ENCODE data around the gene EPAS1. TPM values are rescaled to one million over a fixed set of nuclear protein-coding genes. Genes with fewer than 3 reads are reported as not detected.
A peak's percentile ranks its signal among the peaks of the same experiment; 100 is the strongest.

The EPAS1 gene
- total and polyA plus RNA-seq, 9 of the 15 experiments (the other 6 are each of a cell fraction or from before 2014, with no cell fraction given) = 0.25 to 11.2 (median 4.1) TPM

GRCh38 chr2:46300406-46300832, 3.2 kb downstream of the EPAS1 start (continued):
- TF ChIP-seq THAP12 (CRISPR knock-in tag; IDR thresholded peaks at IDR 0.05) (no peak), MEF2D (tag; conservative IDR thresholded peaks at IDR 0.05; ENCODE audit: low read depth) (no peak)

- 60% methylated on average over 1 of the region's 4 CpGs for WGBS (ENCODE audit: insufficient coverage, low coverage, missing lambda C conversion rate)
- H3K9ac ChIP-seq (ENCODE audit: insufficient read depth in 1 of 2, low read depth in 2 of 2, low read length in 2 of 2) = no peak overlapping the region
- H3K27me3 ChIP-seq (ENCODE audit: control insufficient read depth in 2 of 2, insufficient read depth in 2 of 2, low read length in 2 of 2) = peaks cover 5 to 13% of the 10 kb centered on the region in 2 experiments; a peak in 3 of 5 replicates
- TF ChIP-seq C11orf30 (IDR thresholded peaks at IDR 0.05; ENCODE audit: low read depth) (peak; percentile 82), TSHZ1 (CRISPR knock-in tag; IDR thresholded peaks at IDR 0.05) (no peak), MAFG (tag; conservative IDR thresholded peaks at IDR 0.05) (peak; percentile 58), SNAPC5 (CRISPR knock-in tag; IDR thresholded peaks at IDR 0.05) (no peak), MAFK (IDR thresholded peaks at IDR 0.05; ENCODE audit: low read length) (peak; percentile 9; the same call in 1 of the 2 replicates), PHF20 (IDR thresholded peaks at IDR 0.05; ENCODE audit: partially characterized antibody) (no peak), CHD4 (IDR thresholded peaks at IDR 0.05; ENCODE audit: insufficient read depth, insufficient replicate concordance, low read depth, low read length, poor library complexity, severe bottlenecking) (no peak), VEZF1 (CRISPR knock-in tag; IDR thresholded peaks at IDR 0.05) (peak; percentile 60), ZNF316 (IDR thresholded peaks at IDR 0.05) (peak; percentile 86), MAFF (IDR thresholded peaks at IDR 0.05; ENCODE audit: low read length) (peak; percentile 36; the same call in 1 of the 2 replicates)
- intact Hi-C loops (cut with micrococcal nuclease) = no loop called here
- peaks cover 4% of the 10 kb centered on the region; the same call in 1 of the 2 replicates for H4K20me1 ChIP-seq (replicated peaks; ENCODE audit: control insufficient read depth, insufficient read depth, low read length)
- H3K4me2 ChIP-seq (ENCODE audit: insufficient read depth, low read length) = no peak overlapping the region
- ChIA-PET CTCF (ENCODE audit: low intra/inter-chr PET ratio) (no interaction called here), POLR2A (interaction anchor here (0.7 to 2.2 kb wide), 4 partner anchors 9 to 14 kb away, joined by 3 to 7 read pairs (median 4); no protein-coding TSS in a partner anchor)
- H3K79me2 ChIP-seq (ENCODE audit: control insufficient read depth, insufficient read depth, low read length) = no peaks in the 10 kb centered on the region; the same call in 2 of the 3 replicates
- no peaks in the 10 kb centered on the region for H3K36me3 ChIP-seq (ENCODE audit: control insufficient read depth, insufficient read depth, low read length)
- no peak overlapping the region for H2AFZ ChIP-seq (ENCODE audit: low read depth, low read length)
- no peaks in the 10 kb centered on the region for H3K9me3 ChIP-seq (replicated peaks; ENCODE audit: control insufficient read depth, insufficient read depth, low read depth, low read length)
- FAIRE-seq (peak; percentile 6), DNase-seq (ENCODE audit: extremely low read depth in 1 of 4, low spot score in 3 of 4) (no peak), ATAC-seq (no peak)
- peaks cover 16 to 28% of the 10 kb centered on the region in 2 experiments for H3K4me1 ChIP-seq (replicated peaks in 1 of 2; ENCODE audit: control insufficient read depth in 2 of 2, insufficient read depth in 2 of 2, low read length in 2 of 2)
- H3K9me1 ChIP-seq (ENCODE audit: control insufficient read depth, insufficient read depth, low read length) = peaks cover 4% of the 10 kb centered on the region
- H3K4me3 ChIP-seq = no peak overlapping the region
- BruUV-seq (replicated peaks) = no TSS peak
- H3K27ac ChIP-seq (ENCODE audit: extremely low read depth, low read depth, low read length) = no peak overlapping the region
- in situ Hi-C loops (cut with MboI) = no loop called here
These were observed 4.9 kb downstream of the EPAS1 start for GRCh38 chr2:46302005-46302695.
